NCI-H1092 treated with DMSO at 0.1 percent for 48 hours (cell line): ENCODE measurements around the gene CYP11A1.
"Not testable (repeated sequence)": the region's sequence is repeated elsewhere in the genome, so short reads cannot be mapped to it uniquely, and the experiment has no call there.

Experiments used
- DNase-seq: peaks from one replicate; lab custom pipeline; 2025; lab: John Stamatoyannopoulos, UW

Gene CYP11A1

DNA sequence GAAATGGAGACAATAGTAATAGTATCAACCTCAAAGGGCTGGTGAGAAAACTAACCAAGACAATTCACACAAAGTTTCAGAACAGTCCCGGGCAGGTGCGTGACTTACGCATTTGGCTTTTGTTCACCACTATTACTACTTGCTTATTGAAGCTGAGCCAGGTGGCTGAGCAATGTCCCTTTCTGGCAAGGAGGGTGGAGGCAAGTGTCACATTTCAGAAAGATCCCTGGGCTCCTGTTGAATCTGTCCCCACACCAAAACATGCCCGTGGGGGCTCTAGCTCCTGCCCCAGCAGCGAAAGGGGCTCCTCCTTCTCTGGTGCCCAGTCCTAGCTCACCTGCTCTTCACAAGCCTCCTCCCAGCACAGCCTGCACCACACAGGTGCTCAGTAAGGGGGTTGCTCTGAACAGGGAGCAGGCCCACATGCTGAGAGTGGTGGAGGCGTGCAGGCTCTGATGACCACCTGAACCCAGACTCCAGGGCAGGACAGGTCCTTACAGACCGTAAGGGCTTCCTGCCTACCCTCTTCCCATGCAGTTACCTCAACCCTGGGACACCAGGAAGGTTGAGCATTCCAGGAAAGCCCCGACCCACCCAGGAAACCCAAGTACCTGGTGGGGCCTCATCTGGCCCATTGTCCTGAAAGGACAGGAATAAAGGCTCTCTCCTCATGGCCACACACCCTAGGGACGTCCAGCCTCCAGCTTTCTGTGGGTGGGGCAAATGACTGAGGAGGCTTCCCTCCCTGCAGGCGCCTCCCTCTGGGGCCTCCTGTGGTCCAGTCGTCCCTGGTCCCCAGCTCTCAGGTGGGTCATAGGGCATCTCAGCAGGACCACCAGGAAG, 33.7 kb upstream of the CYP11A1 start:
- DNase-seq, result no peak

DNA sequence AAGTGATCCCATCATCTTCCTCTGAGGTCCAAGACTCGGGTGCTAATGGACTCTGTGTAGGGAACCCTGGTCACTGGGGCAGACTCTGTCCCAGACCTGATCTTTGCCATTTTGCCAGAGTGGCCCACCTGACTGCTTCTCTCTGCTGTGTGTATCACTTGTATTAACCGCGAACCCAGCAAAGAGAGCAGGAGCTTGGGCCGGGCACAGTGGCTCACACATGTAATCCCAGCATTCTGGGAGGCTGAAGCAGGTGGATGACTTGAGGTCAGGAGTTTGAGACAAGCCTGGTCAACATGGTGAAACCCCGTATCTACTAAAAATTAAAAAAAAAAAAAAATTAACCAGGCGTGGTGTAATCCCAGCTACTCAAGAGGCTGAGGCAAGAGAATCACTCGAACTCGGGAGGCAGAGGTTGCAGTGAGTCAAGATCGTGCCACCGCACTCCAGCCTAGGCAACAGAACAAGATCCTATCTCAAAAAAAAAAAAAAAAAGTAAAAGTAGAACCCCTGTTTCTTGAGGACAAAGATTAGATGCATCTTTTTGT, 32.9 kb upstream of the CYP11A1 start:
- DNase-seq, result no peak

DNA sequence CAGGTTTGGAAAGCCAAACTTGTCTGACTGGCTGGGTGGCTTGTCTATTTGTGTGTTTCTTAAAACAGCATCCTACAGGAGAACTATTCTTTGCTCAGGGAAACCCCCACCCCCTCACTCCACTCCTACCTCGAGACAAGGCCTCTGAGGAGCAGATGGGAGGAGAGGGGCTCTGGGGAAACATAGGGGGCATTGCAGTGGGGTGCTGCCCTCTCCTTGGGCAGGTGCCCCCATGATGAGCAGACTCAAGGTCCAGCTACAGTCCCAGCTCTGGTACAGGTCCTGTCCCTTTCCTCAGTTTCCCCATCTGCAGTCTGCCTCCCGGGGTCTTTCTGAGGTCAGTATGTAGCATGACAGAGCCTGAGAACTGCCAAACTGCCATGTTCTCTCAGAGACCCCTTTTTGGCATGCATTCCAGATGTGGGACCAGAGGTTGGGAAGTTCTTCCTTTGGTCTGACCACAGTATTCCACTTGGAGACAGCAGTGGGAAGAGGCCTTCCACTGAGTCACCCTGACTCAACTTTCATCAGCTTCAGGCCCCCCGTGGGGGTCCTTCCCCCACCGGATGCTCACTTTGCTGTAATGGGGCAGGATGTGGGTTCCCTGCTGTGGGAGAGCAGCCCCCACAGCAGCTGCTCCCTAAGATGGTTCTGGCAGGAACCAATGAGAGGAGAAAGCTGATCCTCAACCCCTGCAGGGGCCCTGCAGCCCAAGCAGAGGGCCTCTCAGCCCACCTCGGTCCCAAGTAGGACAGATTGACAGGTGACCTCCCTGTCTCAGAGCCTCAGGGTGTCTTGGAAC, 32.3 kb upstream of the CYP11A1 start:
- no peak for DNase-seq

DNA sequence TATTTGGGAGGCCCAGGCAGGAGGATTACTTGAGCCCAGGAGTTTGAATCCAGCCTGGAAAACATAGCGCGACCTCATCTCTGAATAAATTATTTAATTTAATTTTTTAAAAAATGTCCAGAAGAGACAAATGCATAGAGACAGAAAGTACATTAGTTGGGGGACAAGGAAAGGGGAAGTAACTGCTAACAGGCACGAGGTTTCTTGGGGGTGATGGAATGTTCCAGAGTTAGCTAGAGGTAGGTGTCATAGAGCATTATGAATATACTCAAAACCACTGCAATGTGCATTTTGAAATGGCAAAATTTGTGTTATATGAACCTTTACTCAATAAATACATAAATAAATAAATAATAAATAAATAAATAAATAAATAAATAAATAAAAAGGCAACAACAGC, 31.7 kb upstream of the CYP11A1 start:
- no peak for DNase-seq

DNA sequence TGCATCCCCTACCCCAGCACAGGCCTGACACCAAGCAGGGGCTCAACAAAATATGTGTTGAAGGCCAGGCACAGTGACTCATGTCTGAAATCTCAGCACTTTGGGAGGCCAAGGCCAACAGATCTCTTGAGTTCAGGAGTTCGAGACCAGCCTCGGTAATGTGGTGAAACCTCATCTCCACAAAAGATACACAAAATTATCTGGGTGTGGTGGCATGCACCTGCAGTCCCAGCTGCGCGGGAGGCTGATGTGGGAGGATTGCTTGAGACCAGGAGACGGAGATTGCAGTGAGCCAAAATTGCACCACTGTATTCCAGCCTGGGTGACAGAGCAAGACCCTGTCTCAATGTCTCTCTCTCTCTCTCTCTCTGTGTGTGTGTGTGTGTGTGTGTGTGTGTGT, 30.7 kb upstream of the CYP11A1 start:
- DNase-seq, result no peak

DNA sequence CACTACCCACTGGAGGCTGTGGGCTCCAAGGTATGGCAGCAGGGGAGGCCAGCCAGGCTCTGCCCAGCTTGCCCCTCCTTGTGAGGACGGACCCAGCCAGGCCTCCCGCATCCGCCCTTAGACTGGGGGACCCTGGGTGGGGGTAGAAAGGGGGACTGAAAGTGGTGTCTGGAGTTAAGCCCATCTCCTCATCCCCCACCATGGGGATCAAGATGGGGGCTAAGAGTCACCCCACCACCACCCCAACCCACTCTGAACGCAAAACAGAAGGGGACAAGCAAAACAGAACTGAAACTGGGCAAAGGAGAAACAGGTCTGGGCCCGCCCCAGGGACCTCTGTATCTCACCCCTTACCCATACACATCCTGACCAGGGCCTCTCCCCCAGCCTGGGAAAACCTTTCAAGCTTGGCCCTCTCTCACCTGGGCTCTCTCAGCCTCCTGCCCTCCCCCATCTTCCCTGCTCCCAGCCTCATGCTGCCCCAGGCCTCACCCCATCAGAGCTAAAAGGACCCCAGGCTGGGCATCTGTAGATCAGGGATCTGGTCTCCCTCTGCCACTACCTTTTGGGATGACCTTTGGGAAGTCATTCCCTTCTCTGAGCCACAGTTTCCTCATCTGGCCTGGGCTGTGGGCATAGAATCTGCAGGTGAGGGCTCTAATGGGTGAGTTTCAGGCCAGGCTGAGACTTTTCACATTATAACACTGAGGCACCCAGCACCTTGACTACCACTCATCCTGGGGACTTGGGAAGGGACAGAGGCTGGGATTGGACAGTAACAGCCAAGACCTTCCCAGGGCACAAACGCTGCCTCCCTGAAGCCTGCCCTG, 30.0 kb upstream of the CYP11A1 start:
- DNase-seq, result no peak

DNA sequence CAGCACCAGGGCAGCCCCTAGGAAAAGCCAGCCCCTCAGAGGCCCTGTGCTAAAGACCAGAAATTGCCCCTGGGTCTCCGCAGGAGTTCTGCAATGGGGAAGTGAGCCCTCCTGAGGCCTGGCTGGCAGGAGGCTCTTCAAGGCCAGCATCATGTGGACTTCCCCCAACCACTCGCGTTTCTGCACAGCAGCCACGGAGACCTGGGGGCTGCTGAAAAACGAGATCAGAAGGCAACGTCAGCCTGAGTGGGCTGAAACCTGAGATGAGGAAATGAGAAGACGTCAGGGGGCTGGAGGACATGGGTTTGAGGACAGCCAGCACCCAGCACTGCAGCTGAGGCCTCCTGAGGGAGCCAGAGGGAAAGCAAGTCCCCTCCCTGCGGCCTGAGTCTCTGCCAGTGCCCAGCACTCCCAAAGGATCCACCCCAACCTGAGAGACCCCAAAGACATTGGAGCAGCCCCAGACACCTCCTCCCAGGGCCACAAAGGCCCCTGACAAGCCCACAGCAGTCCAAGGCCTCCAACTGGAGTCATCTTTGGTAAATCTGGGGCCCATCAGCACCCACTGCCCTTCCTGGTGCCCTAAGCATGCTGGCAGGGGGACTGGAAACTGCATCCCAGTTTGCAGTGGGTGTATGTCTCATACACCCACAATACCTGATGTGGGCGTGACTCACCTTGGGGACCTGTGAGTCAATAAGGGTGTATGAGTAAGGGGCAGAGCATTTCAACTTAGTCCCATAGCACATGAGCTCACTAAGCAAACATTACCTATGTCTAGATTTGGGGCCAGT, 29.2 kb upstream of the CYP11A1 start:
- DNase-seq, result no peak

DNA sequence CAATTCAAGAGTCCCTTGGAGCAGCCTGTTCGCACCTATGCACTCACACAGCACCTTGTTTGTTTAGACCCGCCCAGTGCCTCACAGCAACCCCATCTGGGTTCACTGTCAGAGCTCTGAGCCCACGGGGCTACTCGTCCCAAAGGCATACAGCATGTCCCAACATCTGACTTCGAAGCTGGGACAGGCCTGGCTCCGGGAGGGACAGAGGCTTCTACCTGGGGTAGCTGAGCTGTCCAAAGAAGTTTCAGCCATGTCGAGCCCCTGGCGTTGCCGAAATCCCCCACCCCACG, 28.6 kb upstream of the CYP11A1 start:
- no peak for DNase-seq

DNA sequence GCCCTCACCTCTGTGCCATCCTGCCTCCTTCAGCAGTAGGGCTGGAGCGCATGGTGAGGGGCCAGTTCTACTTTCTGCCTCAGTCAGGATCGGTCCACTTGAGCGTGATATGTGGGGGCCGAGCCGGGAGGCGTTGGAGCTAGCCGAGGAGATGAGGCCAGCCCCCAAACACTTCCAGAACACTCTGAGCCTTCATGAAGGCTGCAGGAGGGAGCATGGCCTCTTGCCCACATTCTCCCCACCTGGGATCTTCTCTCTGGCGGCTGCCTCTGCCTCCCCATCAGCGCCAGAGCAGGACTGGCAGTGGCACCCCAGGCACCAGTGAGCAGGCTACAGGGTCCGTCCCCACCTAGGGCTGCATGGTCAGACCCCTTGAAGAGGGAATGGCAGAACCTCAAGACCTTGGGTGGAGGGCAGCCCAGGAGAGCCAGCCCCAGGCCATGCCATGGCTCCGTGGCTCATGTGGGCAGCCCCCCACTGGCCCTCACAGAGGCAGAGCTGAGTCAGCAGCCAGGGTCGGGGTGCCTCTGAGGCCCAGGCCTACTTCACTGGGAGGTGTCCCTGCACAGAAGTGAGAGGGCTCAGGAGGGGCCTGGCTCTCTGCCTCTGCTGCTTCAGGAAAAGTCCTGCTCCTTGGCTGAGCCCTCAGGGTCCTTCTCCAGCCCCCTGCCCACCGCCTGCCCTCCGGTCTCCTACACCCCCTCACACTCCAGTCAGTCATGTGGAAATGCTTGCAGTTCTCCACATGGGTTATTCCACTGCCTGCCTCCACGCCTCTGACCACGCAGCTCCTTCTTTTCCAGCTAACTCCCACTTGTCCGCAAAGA, 28.1 kb upstream of the CYP11A1 start:
- no peak for DNase-seq

DNA sequence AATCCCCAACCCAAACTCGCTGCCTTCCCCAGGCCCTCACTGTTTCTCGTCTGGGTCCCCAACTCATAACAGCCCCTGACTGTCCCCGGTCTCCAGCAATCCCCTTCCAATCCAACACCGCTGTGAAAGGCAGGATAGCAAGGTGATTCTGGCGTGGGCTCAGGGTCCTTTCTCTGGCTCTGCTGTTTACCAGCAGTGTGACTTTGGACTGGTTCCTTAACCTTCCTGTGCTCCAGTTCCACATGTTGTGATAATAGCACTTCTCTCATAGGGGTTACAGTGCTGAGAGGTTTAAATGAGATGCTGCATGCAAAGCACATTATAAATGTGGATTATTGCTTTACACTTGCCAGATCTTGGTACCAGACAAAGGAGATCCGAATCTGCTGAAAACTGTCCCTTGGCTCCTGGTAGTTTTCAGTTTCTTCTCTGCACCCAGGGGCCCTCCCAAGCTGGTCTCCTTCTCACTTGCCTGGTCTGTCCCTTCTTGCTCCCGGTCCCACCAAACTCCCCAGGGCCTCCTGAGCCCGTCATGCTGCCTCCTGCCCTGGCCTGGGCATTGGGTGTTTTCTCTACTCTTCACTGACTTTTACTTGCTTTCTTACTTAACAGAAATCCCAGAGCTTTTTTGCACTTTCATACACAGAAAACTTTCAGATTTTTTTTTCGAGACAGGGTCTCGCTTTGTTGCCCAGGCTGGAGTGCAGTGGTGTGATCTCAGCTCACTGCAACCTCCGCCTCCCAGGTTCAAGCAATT, 26.8 kb upstream of the CYP11A1 start:
- DNase-seq, result no peak

DNA sequence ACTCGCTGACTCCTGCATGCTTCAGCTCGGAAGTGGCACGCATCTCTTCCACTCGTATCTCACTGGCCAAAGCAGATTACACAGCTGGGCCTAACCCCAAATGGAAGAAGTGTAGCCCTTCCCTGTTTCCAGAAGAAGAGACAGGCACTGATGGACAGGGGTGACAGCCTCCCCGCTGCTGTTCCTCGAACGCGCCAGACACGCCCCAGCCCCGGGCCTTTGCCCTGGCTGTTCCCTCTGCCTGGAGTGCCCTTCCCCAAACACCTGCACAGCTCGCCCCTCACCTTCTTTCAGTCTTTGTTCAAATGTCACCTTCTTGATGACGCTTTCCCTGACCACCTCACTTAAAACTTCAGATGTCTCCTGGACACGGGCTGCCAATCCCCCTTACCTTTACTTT, 26.0 kb upstream of the CYP11A1 start:
- DNase-seq, result no peak

DNA sequence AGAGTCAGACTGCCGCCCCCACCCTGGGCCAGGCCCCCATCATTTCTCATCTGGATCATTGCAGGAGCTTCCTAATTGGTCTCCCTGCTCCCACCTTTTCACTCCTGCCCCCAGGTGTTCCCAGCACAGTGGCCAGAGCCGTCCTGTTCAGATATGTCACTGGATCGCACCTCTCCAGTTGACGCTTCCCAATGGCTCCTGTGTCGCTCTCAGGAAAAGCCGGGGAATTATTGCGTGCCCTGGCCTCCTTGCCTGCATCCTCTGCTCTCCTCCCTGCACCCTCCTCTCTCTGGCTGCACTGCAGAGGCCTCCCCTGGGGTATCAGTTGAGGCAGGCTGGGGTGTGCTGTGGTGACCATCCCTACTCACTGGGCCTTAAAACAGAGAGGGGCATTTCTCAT, 25.5 kb upstream of the CYP11A1 start:
- DNase-seq, result no peak

DNA sequence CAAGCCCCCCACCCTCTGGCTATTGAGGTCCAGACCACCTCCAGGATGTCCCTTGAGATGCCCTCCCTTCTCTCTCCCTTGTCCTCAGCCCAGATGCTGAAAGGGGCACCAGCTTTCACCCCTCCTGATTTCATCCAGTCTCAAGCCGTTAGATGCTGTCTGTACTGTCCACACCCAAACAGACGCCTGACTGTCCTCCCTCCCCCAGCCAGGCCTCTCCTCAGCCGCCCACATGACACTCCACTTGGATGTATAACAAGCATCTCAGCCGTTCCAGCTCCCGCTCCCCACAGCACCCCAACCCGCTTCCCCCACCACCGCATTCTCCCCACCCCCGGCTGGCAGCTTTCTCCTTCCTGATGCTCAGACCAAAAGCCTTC, 25.0 kb upstream of the CYP11A1 start:
- DNase-seq, result no peak

DNA sequence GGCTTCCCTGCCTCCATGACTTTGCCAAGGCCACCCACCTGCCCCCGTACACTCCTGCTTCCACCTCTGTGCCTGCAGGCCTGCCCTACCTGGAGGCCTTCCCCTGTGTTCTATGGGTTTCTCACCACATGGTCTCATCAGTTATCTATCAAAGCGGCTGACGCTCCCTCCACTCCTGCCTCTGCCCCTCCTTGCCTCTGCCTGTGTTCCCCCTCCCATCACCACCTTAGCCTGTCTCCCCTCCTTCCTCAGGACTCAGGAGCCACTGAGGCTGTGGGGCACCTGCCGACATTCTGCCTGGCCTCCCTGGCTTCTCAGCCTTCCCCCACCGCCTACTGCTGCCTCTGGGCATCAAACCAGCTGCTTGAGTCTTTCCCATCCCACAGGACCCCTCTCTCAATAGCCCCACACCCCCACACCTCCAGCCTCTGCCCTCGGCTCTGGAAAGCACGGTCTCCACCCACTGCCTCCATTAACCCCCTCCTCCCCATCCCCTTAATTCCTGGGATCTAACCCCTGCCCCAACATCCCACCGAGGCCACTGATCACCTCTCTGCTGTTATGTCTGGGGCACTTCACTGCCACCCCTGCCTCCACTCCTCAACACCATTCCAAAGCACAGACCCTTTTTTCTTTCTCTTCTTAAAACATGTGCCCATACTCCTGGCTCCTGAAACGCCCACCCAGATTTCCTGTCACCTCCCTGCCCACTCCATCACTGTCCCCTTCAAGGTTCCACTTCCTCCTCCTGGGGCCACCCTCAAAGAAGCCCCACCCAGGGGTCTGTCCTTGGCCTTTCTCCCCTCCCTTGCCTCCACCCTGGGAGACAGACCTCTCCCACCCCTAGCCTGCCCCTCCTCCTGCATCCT, 24.4 kb upstream of the CYP11A1 start:
- no peak for DNase-seq

DNA sequence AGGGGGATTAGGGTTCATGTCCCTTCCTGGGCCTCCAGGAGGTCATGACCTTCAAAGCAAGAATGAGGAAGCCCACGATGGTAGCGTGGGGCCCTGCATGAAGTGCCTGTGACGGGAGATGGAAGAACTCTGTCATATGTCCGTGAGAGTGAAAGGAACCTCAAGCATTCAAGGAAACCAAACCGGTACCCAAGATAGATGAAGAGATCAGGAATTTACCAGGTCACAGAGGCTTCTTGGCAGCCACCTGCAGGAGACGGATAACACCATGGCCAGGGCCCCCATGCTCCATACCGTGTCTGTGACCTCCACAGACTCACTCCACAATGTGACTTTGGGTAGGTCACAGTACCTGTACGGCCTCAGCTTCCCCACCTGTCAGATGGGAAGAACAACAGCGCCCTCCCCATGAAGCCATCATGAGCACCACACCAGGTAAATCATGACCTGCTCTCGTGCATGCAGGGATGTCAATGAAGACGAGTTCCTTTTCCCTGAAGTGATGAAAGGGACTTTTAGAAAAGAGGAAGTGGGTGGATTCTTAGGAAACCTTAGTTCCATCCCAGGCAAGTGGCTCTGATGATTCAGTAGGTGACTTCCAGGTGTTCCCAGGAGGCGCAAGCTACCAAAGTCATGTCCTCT, 23.3 kb upstream of the CYP11A1 start:
- DNase-seq, result no peak

DNA sequence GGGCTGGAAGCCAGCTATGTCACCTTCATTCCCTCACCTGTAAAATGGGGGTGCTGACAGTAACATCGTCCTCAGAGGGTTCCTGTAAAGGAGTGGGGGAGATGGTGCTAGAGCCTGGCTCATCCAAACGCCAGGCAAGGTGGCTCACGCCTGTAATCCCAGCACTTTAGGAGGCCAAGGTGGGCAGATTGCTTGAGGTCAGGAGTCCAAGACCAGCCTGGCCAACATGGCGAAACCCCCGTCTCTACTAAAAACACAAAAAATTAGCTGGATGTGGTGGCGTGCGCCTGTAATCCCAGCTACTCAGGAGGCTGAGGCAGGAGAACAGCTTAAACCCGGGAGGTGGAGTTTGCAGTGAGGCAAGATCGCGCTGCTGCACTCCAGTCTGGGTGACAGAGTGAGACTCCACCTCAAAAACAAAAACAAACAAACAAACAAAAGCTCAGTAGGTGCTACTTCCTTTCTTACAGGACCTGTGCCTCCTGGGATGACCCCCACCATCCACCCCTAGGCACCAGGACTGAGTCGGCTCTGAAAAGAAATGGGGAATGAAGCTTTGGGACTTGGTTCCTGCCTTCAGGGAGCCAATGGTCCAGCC, 22.7 kb upstream of the CYP11A1 start:
- not testable (repeated sequence) for DNase-seq

DNA sequence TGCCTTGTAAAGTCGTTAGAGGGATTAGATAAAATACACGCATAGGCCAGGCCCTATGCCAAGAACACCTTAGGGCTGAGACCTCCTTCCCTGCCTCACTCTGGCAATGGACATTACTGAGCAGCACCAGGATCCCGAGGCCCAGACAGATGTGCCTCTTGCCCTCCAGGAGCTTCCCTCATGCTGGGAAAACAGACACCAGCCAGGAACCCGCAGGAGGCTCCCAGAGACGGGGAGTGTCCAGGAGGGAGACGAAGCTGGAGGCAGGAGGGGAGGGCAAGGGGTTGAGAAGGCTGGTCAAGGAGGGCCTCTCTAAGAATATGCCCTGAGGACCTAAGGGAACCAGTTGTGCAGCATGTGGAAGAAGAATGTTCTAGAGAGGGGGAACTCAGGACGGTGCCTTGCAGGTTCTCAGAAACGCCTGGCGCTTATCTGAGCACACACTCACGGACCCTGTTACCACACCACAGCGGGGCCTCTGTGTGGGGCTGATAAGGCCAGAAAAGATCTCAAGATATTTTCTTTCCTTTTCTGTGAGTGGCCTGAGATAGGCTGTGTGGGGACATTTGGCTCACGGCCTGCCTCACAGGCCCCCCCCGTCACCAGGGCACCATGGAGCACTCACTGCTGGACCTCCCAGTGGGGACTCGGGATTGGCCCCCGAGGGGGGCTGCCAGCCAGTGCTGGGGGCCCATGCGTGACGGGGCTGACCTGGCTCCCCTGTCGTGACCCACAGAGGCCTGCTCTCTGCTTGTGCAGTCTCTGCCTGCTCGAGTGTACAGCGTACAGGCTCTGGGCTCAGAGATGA, 22.0 kb upstream of the CYP11A1 start:
- no peak for DNase-seq
